ENCODE data around the gene NUCKS1. TPM values are rescaled to one million over a fixed set of nuclear protein-coding genes. Genes with fewer than 3 reads are reported as not detected.

Gene NUCKS1
- total and polyA plus RNA-seq, 2 of the 8 experiments (the other 6 are each of a cell fraction or from before 2014, with no cell fraction given) = 126 to 461 TPM

GRCh38 chr1:205711105-205712048 lies 38.6 kb downstream of the NUCKS1 start (continued):
- TF ChIP-seq YY1 (IDR thresholded peaks at IDR 0.05; ENCODE audit: low read depth, low read length) = no peak
- TF ChIP-seq KDM1A (IDR thresholded peaks at IDR 0.05; ENCODE audit: borderline replicate concordance, low read length) = no peak
- no peak for TF ChIP-seq GABPA (IDR thresholded peaks at IDR 0.05; ENCODE audit: borderline replicate concordance, insufficient read depth, low read length)
- peak; percentile 20; the same call in 1 of the 2 replicates for TF ChIP-seq CREB1 (IDR thresholded peaks at IDR 0.05)
- TF ChIP-seq POLR2AphosphoS5 (IDR thresholded peaks at IDR 0.05; ENCODE audit: low read depth, low read length) = 0 out of 2 replicates have a peak, but pooled peaks have one; percentile 15
- no peak for TF ChIP-seq TAF7 (optimal IDR thresholded peaks at IDR 0.05; ENCODE audit: borderline replicate concordance, low read depth, low read length)
- TF ChIP-seq RAD21 (IDR thresholded peaks at IDR 0.05 in 1 of 2, conservative IDR thresholded peaks at IDR 0.05 in 1 of 2; ENCODE audit: low read depth in 2 of 2, low read length in 2 of 2) = peak; percentile 94 to 95
- no peak for TF ChIP-seq SIN3A (conservative IDR thresholded peaks at IDR 0.05 in 1 of 2, IDR thresholded peaks at IDR 0.05 in 1 of 2; ENCODE audit: low read depth in 1 of 2, low read length in 2 of 2)

All from H1 (cell line).